ENCODE results near the gene POLDIP3.

DNA sequence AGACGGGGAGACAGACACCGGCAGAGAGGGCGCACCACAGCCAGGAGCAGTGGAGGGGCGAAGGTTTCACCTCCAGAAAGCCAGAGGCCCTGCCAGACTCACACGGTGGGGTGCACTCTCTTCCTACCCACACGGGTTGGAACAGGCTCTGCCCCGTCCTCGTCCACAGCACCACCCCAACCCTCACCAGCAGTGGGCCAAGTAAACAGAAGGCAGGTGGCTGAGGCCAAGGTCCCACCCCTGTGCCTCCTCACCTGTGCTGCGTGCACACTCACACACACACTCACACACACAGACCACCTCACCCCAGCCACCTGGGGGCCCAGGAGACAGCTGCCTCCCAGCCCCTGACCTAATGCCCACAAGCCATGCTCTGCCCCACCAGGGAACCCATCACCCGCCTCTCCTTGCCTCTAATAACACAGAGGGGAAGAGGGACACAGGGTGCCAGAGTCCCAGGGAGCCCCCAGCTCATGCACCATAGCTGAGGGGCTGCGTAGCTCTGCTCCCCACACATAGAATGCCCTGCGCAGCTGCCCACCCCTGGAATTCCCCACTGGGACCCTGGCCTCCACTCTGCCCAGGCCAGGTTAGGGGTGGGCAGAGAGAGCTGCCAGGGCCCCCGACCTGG lies 31.4 kb upstream of the POLDIP3 start:
- TF ChIP-seq, protein P1, sequence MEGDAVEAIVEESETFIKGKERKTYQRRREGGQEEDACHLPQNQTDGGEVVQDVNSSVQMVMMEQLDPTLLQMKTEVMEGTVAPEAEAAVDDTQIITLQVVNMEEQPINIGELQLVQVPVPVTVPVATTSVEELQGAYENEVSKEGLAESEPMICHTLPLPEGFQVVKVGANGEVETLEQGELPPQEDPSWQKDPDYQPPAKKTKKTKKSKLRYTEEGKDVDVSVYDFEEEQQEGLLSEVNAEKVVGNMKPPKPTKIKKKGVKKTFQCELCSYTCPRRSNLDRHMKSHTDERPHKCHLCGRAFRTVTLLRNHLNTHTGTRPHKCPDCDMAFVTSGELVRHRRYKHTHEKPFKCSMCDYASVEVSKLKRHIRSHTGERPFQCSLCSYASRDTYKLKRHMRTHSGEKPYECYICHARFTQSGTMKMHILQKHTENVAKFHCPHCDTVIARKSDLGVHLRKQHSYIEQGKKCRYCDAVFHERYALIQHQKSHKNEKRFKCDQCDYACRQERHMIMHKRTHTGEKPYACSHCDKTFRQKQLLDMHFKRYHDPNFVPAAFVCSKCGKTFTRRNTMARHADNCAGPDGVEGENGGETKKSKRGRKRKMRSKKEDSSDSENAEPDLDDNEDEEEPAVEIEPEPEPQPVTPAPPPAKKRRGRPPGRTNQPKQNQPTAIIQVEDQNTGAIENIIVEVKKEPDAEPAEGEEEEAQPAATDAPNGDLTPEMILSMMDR (IDR thresholded peaks at IDR 0.05; ENCODE audit: low read length) = no peak
- no peak for TF ChIP-seq EZH2 (optimal IDR thresholded peaks at IDR 0.05; ENCODE audit: low read depth, low read length)
- no peak for TF ChIP-seq EZH2phosphoT487 (IDR thresholded peaks at IDR 0.05; ENCODE audit: low read length)

All from MM.1S (cell line).